Skin of body (tissue), 2 donors: Measurements from ENCODE around the gene PID1. TPM values are rescaled to one million over a fixed set of nuclear protein-coding genes. Genes with fewer than 3 reads are reported as not detected.
"Not testable (repeated sequence)": the region's sequence is repeated elsewhere in the genome, so short reads cannot be mapped to it uniquely, and the experiment has no call there.

Experiments used
- DNase-seq: peaks from one replicate; lab custom pipeline; 2025; lab: John Stamatoyannopoulos, UW
- total RNA-seq: library from RNA; depleted of rRNA; stranded (reverse); fragments of >200 nt; gene quantifications from one replicate; pipeline ENCODE4 v1.2.3, GENCODE V29; 2014

The PID1 gene
- total RNA-seq, 1 donor from 2014 or later = 17.5 TPM

- DNase-seq = no peak
Measured at GRCh38 chr2:229218329-229218921, 52.7 kb downstream of the PID1 start.

GRCh38 chr2:229212241-229212640 lies 58.8 kb downstream of the PID1 start:
- no peak for DNase-seq

GRCh38 chr2:229210641-229211040 lies 60.4 kb downstream of the PID1 start:
- DNase-seq = no peak

GRCh38 chr2:229206548-229206947 lies 64.5 kb downstream of the PID1 start:
- DNase-seq = no peak

- DNase-seq = no peak
Measured at GRCh38 chr2:229205704-229206103, 65.4 kb downstream of the PID1 start.

GRCh38 chr2:229202646-229203045 lies 68.4 kb downstream of the PID1 start:
- no peak for DNase-seq

- DNase-seq = no peak
Measured at GRCh38 chr2:229201521-229201920, 69.6 kb downstream of the PID1 start.

GRCh38 chr2:229199267-229199666 lies 71.8 kb downstream of the PID1 start:
- DNase-seq = no peak

GRCh38 chr2:229196448-229196847 lies 74.6 kb downstream of the PID1 start:
- no peak for DNase-seq

GRCh38 chr2:229195346-229195947 lies 75.6 kb downstream of the PID1 start:
- no peak for DNase-seq

- no peak for DNase-seq
Measured at GRCh38 chr2:229193281-229193680, 77.8 kb downstream of the PID1 start.

- no peak for DNase-seq
Measured at GRCh38 chr2:229191413-229191812, 79.7 kb downstream of the PID1 start.

GRCh38 chr2:229187123-229187522 lies 84.0 kb downstream of the PID1 start:
- not testable (repeated sequence) for DNase-seq

GRCh38 chr2:229181641-229182040 lies 89.4 kb downstream of the PID1 start:
- no peak for DNase-seq

- no peak for DNase-seq
Measured at GRCh38 chr2:229180658-229181057, 90.4 kb downstream of the PID1 start.

- DNase-seq = no peak
Measured at GRCh38 chr2:229179628-229180027, 91.5 kb downstream of the PID1 start.

GRCh38 chr2:229178706-229179105 lies 92.4 kb downstream of the PID1 start:
- no peak for DNase-seq

- DNase-seq = no peak
Measured at GRCh38 chr2:229178117-229178516, 93.0 kb downstream of the PID1 start.

GRCh38 chr2:229176136-229176535 lies 95.0 kb downstream of the PID1 start:
- DNase-seq = no peak

GRCh38 chr2:229175497-229175863 lies 95.6 kb downstream of the PID1 start:
- no peak for DNase-seq

GRCh38 chr2:229174794-229175496 lies 96.1 kb downstream of the PID1 start:
- no peak for DNase-seq

- no peak for DNase-seq
Measured at GRCh38 chr2:229173825-229174359, 97.2 kb downstream of the PID1 start.

- DNase-seq = peak; percentile 4
Measured at GRCh38 chr2:229170916-229171315, 100.2 kb downstream of the PID1 start.
